GM19324 (cell line): Measurements from ENCODE around the gene ME2.
"Not testable (repeated sequence)": the region's sequence is repeated elsewhere in the genome, so short reads cannot be mapped to it uniquely, and the experiment has no call there.

Experiments
- ATAC-seq: cut with Tn5 transposase; IDR thresholded peaks from one replicate; pipeline ENCODE4 v1.9.1; 2021; ENCODE audit warnings: mild to moderate bottlenecking, moderate library complexity; ENCODE audit not compliant: unreplicated experiment, low FRiP score

The ME2 gene

GRCh38 chr18:50967714-50968661 lies 89.1 kb downstream of the ME2 start, which contains the start of gene ELAC1:
Gene ELAC1 (plus strand): TSS chr18:50968040. CDS start chr18:50974405, 6,365 bp downstream.
- peak; percentile 97 for ATAC-seq

DNA sequence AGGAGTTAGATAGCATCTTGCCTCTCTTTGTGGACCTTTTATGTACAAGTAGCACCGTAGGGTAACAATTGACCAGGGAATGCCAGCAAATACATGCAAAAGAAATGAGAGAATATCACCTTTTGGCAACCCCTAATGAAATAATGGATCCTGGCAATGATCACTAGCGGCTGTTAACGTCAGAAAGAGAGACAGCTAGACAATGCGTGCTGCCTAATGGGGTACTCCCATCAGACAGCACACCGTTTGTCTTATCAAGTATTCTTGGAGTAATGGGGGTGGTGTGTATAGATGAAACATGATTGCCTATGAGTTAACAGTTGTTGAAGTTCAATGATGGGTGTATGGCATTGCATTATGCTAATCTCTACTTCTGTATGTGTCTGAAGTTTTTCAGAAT lies 90.5 kb downstream of the ME2 start:
- ATAC-seq: no peak

DNA sequence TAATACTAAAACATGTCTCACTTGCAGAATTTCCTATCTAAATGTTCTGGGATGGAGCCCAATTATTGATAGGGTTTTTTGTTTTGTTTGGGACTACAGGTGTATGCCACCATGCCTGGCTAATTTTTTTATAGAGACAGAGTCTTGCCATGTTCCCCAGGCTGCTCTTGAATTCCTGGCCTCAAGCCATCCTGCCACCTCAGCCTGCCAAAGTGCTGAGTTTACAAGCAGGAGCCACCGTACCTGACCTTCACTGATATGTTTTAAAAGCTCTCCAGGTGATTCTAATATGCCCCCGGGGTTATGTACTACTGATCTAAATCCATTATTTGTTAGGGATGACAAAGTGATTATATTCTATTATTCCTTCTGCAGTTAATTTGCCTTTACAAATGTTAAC lies 91.1 kb downstream of the ME2 start:
- no peak for ATAC-seq

DNA sequence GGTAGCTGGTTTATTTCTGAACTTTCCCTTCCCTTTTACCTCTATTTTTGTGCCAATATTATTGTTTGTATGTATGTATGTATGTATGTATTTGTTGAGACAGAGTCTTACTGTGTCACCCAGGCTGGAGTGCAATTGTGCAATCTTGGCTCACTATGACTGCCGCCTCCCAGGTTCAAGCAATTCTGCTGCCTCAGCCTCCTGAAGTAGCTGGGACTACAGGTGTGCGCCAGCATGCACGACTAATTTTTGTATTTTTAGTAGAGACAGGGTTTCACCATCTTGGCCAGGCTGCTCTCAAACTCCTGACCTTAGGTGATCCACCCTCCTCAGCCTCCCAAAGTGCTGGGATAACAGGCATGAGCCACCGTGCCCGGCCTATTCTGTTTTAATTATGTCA lies 93.5 kb downstream of the ME2 start:
- not testable (repeated sequence) for ATAC-seq

- no peak for ATAC-seq
These were observed 94.6 kb downstream of the ME2 start for GRCh38 chr18:50973367-50974126.

DNA sequence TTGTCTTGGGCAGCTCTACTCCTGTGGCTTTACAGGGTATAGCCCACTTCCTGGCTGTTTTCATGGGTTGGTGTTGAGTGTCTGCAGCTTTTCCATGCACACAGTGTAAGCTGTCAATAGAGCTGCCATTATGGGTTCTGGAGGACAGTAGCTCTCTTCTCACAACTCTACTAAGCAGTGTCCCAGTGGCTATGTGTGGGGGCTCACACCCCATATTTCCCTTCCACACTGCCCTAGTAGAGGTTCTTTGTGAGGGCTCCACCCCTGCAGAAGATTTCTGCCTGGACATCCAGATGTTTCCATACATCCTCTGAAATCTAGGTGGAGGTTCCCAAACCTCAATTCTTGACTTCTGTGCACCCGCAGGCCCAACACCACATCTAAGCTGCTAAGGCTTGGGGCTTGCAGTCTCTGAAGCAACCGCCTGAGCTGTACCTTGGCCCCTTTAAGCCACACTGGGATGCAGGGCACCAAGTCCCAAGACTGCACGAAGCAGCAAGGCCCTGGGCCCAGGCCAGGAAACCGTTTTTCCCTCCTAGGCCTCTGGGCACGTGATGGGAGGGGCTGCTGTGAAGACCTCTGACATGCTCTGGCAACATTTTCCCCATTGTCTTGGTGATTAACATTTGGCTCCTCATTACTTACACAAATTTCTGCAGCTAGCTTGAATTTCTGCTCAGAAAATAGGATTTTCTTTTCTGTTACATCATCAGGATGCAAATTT lies 98.3 kb downstream of the ME2 start:
- no peak for ATAC-seq

- no peak for ATAC-seq
These were observed 102.5 kb downstream of the ME2 start for GRCh38 chr18:50981381-50981780.

- ATAC-seq: no peak
These were observed 103.3 kb downstream of the ME2 start for GRCh38 chr18:50982086-50982801.

GRCh38 chr18:50982802-50983179 lies 103.9 kb downstream of the ME2 start:
- no peak for ATAC-seq

DNA sequence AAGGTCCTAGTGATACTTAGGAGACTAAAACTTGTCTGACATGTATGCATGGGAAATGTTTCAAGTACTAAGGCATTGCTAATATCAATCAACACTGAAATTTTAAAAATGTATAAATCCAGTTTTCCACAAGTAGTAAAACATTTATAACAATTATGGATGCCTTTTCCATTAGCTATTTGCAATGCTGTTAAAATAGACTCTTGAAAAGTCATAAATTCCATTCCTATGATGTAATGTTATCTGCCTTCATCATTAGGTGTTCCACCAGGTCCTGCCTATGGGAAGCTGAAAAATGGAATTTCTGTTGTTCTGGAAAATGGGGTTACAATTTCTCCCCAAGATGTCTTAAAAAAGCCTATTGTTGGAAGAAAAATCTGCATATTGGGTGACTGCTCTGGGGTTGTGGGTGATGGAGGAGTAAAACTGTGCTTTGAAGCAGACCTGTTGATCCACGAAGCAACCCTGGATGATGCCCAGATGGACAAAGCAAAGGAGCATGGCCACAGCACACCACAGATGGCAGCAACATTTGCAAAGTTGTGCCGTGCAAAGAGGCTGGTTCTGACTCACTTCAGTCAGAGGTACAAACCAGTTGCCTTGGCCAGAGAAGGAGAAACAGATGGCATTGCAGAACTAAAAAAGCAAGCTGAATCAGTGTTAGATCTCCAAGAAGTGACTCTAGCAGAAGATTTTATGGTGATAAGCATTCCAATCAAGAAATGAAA lies 107.6 kb downstream of the ME2 start:
- ATAC-seq: no peak

DNA sequence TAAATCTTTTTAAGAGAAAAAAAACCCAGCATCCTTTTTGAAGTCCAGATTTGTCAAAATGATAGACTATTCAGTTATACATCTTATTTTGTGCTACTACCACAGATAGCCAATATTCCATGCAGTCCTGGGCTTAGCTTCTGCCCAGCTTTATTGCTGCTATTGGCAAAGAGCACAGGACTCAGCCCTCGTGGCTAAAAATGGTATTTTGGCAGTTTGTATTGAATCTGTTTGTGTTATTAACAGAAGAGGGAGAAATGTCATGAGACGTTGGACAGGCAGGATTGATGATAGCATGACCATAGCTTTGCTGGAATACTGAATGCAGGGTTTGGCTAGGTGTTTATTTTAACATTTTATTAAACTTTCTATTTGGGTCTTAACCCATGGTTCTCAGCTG lies 108.3 kb downstream of the ME2 start:
- no peak for ATAC-seq

GRCh38 chr18:50989711-50990110 lies 110.8 kb downstream of the ME2 start:
- no peak for ATAC-seq

GRCh38 chr18:50992351-50992762 lies 113.4 kb downstream of the ME2 start:
- no peak for ATAC-seq

GRCh38 chr18:50994031-50994430 lies 115.1 kb downstream of the ME2 start:
- no peak for ATAC-seq

GRCh38 chr18:51003174-51003573 lies 124.3 kb downstream of the ME2 start:
- not testable (repeated sequence) for ATAC-seq
